H1 (cell line): ENCODE data around the gene MAP2K1. TPM values are rescaled to one million over a fixed set of nuclear protein-coding genes. Genes with fewer than 3 reads are reported as not detected.

Source experiments
- CTCF ChIA-PET: fragments of 300-600 bp; sonication (Branson Sonifier 250); formaldehyde crosslinking; loops from one replicate; lab custom pipeline; 2021; ENCODE audit not compliant: partially characterized antibody; lab: Charles Lee
- POLR2A ChIA-PET: fragments of 300-600 bp; sonication (Branson Sonifier 250); formaldehyde crosslinking; loops from one replicate; lab custom pipeline; 2021; ENCODE audit warnings: inconsistent platforms; ENCODE audit not compliant: partially characterized antibody; lab: Charles Lee
- DNase-seq, 2 experiments: peaks; one replicate each; pipeline versions ENCODE4 v3.0.0 to v3.0.0-alpha.2; 2010 to 2022; ENCODE audit warnings: low spot score in 2 of 2, low read depth in 1 of 2, mixed read lengths in 1 of 2
- FAIRE-seq: peaks from 2 replicates; lab custom pipeline; 2011; peaks lifted over from hg19 to GRCh38; lab: Jason Lieb, UNC
- H2AFZ ChIP-seq: 2 replicates; pipeline ENCODE4 v1.8.1; 2012; ENCODE audit warnings: low read length, inconsistent platforms
- H2AK5ac ChIP-seq: 2 replicates; pipeline ENCODE4 v1.6.1; 2013; ENCODE audit warnings: low read depth, low read length
- H2BK120ac ChIP-seq: replicated peaks from 2 replicates; pipeline ENCODE3; 2013; ENCODE audit warnings: low read depth, low read length, inconsistent platforms
- H2BK12ac ChIP-seq: 2 replicates; pipeline ENCODE4 v1.6.1; 2013; ENCODE audit warnings: low read depth, low read length
- H2BK15ac ChIP-seq: 2 replicates; pipeline ENCODE4 v1.6.1; 2013; ENCODE audit warnings: low read length
- H2BK20ac ChIP-seq: 2 replicates; pipeline ENCODE4 v1.6.1; 2013; ENCODE audit warnings: low read length
- H2BK5ac ChIP-seq: 2 replicates; pipeline ENCODE4 v1.6.1; 2013; ENCODE audit warnings: low read depth, low read length
- H3K14ac ChIP-seq: 2 replicates; pipeline ENCODE4 v1.6.1; 2013; ENCODE audit warnings: inconsistent platforms; ENCODE audit not compliant: insufficient read length
- H3K18ac ChIP-seq: 2 replicates; pipeline ENCODE4 v1.6.1; 2013; ENCODE audit warnings: low read length; ENCODE audit errors: extremely low read depth
- H3K23ac ChIP-seq: 2 replicates; pipeline ENCODE4 v1.6.1; 2013; ENCODE audit warnings: inconsistent platforms; ENCODE audit not compliant: insufficient read length
- H3K23me2 ChIP-seq: 2 replicates; pipeline ENCODE4 v1.6.1; 2013; ENCODE audit warnings: low read depth, low read length
- H3K27ac ChIP-seq: 2 replicates; pipeline ENCODE4 v1.6.1; 2011; ENCODE audit warnings: low read depth, low read length, inconsistent platforms
- H3K27me3 ChIP-seq, 4 experiments: replicated peaks in 1 of 4; 1 replicate in 1 of 4; 2 replicates in 3 of 4; pipeline versions ENCODE4 v1.6.1 to v1.8.1; 2011 to 2013; ENCODE audit warnings: low read length in 3 of 4, mild to moderate bottlenecking in 3 of 4, inconsistent platforms in 2 of 4, mixed read lengths in 2 of 4, moderate library complexity in 1 of 4; ENCODE audit not compliant: control insufficient read depth in 3 of 4, insufficient read depth in 3 of 4; ENCODE audit errors: extremely low read depth in 1 of 4
- H3K36me3 ChIP-seq, 4 experiments: 2 replicates each; pipeline versions ENCODE4 v1.6.1 to v1.8.1; 2011 to 2013; ENCODE audit warnings: mild to moderate bottlenecking in 4 of 4, low read length in 3 of 4, moderate library complexity in 2 of 4, control low read depth in 1 of 4, inconsistent platforms in 1 of 4; ENCODE audit not compliant: insufficient read depth in 4 of 4, control insufficient read depth in 2 of 4
- H3K4ac ChIP-seq: replicated peaks from 2 replicates; pipeline ENCODE3; 2013; ENCODE audit warnings: low read length, low read depth, mixed read lengths, inconsistent platforms; ENCODE audit not compliant: insufficient read length
- H3K4me1 ChIP-seq, 4 experiments: replicated peaks in 1 of 4; 1 replicate in 1 of 4; 2 replicates in 3 of 4; pipeline versions ENCODE4 v1.6.1 to v1.8.1; 2011 to 2013; ENCODE audit warnings: low read length in 3 of 4, inconsistent platforms in 2 of 4, mixed read lengths in 1 of 4; ENCODE audit not compliant: insufficient read depth in 4 of 4, control insufficient read depth in 3 of 4
- H3K4me2 ChIP-seq, 2 experiments: 2 replicates each; pipeline versions ENCODE4 v1.6.1 to v1.8.1; 2011 to 2013; ENCODE audit warnings: low read depth in 2 of 2, low read length in 2 of 2, control low read depth in 1 of 2, inconsistent platforms in 1 of 2, mild to moderate bottlenecking in 1 of 2; ENCODE audit not compliant: insufficient read depth in 1 of 2
- H3K4me3 ChIP-seq, 4 experiments: fragments of 200-600, 300-600 bp in 1 of 4; sonication (generic), shearing (Covaris generic), sonication (Bioruptor Twin) in 1 of 4; 2 replicates each; pipeline versions ENCODE4 v1.5.1 to v1.8.1; 2011 to 2016; ENCODE audit warnings: low read length in 4 of 4, low read depth in 3 of 4, control low read depth in 2 of 4, inconsistent platforms in 2 of 4, mild to moderate bottlenecking in 2 of 4, mixed read lengths in 1 of 4, moderate library complexity in 1 of 4; ENCODE audit not compliant: insufficient read depth in 2 of 4; ENCODE audit errors: extremely low read depth in 1 of 4
- H3K56ac ChIP-seq: replicated peaks from 2 replicates; pipeline ENCODE3; 2013; ENCODE audit warnings: low read depth, mild to moderate bottlenecking, mixed read lengths, low read length, inconsistent platforms; ENCODE audit not compliant: insufficient read length
- H3K79me1 ChIP-seq: 2 replicates; pipeline ENCODE4 v1.6.1; 2013; ENCODE audit warnings: low read depth, low read length, control low read depth
- H3K79me2 ChIP-seq, 2 experiments: 2 replicates each; pipeline versions ENCODE4 v1.6.1 to v1.8.1; 2012 to 2013; ENCODE audit warnings: low read length in 2 of 2, mild to moderate bottlenecking in 2 of 2, inconsistent platforms in 1 of 2; ENCODE audit not compliant: insufficient read depth in 2 of 2, control insufficient read depth in 1 of 2
- H3K9ac ChIP-seq, 4 experiments: replicated peaks in 1 of 4; 1 replicate in 1 of 4; 2 replicates in 3 of 4; pipeline versions ENCODE4 v1.6.1 to v1.8.1; 2011 to 2013; ENCODE audit warnings: low read depth in 3 of 4, low read length in 3 of 4, control low read depth in 2 of 4, mild to moderate bottlenecking in 2 of 4, moderate library complexity in 2 of 4, inconsistent platforms in 1 of 4; ENCODE audit errors: extremely low read depth in 1 of 4
- H3K9me3 ChIP-seq, 2 experiments: 2 replicates each; pipeline versions ENCODE4 v1.6.1 to v1.8.1; 2012 to 2013; ENCODE audit warnings: mild to moderate bottlenecking in 2 of 2, moderate library complexity in 2 of 2, control low read depth in 1 of 2, inconsistent platforms in 1 of 2, low read depth in 1 of 2, low read length in 1 of 2, mixed read lengths in 1 of 2; ENCODE audit not compliant: insufficient read depth in 2 of 2
- H4K20me1 ChIP-seq, 2 experiments: replicated peaks in 1 of 2; 2 replicates each; pipeline versions ENCODE3 to v1.8.1; 2011 to 2013; ENCODE audit warnings: inconsistent platforms in 2 of 2, low read length in 2 of 2, mild to moderate bottlenecking in 1 of 2; ENCODE audit not compliant: insufficient read depth in 2 of 2, control insufficient read depth in 1 of 2
- H4K5ac ChIP-seq: 2 replicates; pipeline ENCODE4 v1.6.1; 2013; ENCODE audit warnings: low read length, low read depth, mixed read lengths, inconsistent platforms; ENCODE audit not compliant: insufficient read length
- H4K8ac ChIP-seq: 2 replicates; pipeline ENCODE4 v1.8.0; 2013; ENCODE audit warnings: mild to moderate bottlenecking, moderate library complexity, low read length, inconsistent platforms; ENCODE audit not compliant: insufficient read depth; ENCODE audit errors: extremely low read depth
- H4K91ac ChIP-seq: replicated peaks from 2 replicates; pipeline ENCODE3; 2013; ENCODE audit warnings: low read length, mixed read lengths, inconsistent platforms; ENCODE audit not compliant: insufficient read length
- ASH2L ChIP-seq: fragments of 200-600, 300-600 bp; sonication (generic); IDR thresholded peaks from one replicate; pipeline ENCODE4 v1.7.1; 2017; ENCODE audit warnings: low read length
- CHD2 ChIP-seq: IDR thresholded peaks from 2 replicates; pipeline ENCODE4 v1.6.1; 2012; ENCODE audit warnings: low read length, improper control_type of control experiment
- CTBP2 ChIP-seq: IDR thresholded peaks from 2 replicates; pipeline ENCODE4 v1.7.0; 2011; ENCODE audit warnings: borderline replicate concordance, mild to moderate bottlenecking, moderate library complexity, mixed read lengths, low read length; ENCODE audit not compliant: insufficient read depth, insufficient read length
- RFX5 ChIP-seq: IDR thresholded peaks from 2 replicates; pipeline ENCODE4 v1.6.1; 2011; ENCODE audit warnings: low read depth, low read length, improper control_type of control experiment, borderline replicate concordance
- SP1 ChIP-seq: IDR thresholded peaks from 2 replicates; pipeline ENCODE4 v1.6.1; 2011; ENCODE audit warnings: low read depth, low read length
- SRF ChIP-seq: IDR thresholded peaks from 2 replicates; pipeline ENCODE4 v1.6.1; 2011; ENCODE audit warnings: mild to moderate bottlenecking, low read depth, low read length, moderate library complexity
- TAF1 ChIP-seq: IDR thresholded peaks from 2 replicates; pipeline ENCODE4 v1.6.1; 2011; ENCODE audit warnings: mild to moderate bottlenecking, low read depth, low read length
- TBP ChIP-seq: IDR thresholded peaks from 2 replicates; pipeline ENCODE4 v1.6.1; 2011; ENCODE audit warnings: low read depth, low read length, improper control_type of control experiment
- WGBS, 2 experiments: shearing (Covaris generic) in 1 of 2; methylation state at CpG; one replicate each; pipeline versions ENCODE4 v1.1.6 to v1.1.7; 2013 to 2015; ENCODE audit warnings: low lambda C conversion rate in 2 of 2, mixed read lengths in 2 of 2, inconsistent platforms in 1 of 2, low coverage in 1 of 2, missing lambda C conversion rate in 1 of 2; ENCODE audit not compliant: insufficient replicate concordance in 2 of 2, insufficient coverage in 1 of 2, insufficient read length in 1 of 2; ENCODE audit errors: extremely low coverage in 1 of 2, missing lambda C conversion rate in 1 of 2; 5-methylcytosine and 5-hydroxymethylcytosine counted together
- polyA plus RNA-seq, 7 experiments: library from polyadenylated mRNA; depleted of rRNA in 3 of 7; stranded (reverse) in 5 of 7; unstranded in 2 of 7; fragments of >200 nt in 5 of 7; fragments of 200-250 nt in 2 of 7; gene quantifications; 1 replicate in 5 of 7; 2 replicates in 1 of 7; 4 replicates in 1 of 7; pipeline versions ENCODE4 v1.2.1 to v1.2.3, GENCODE V29; 2011 to 2013; ENCODE audit warnings: missing spikeins in 2 of 7, mixed read lengths in 2 of 7
- total RNA-seq: library from RNA; stranded (reverse); fragmentation: NEBNext Ultra II Directional; extraction: Animal tissue kit (Norgen Biotek cat#: 25700); gene quantifications from 2 replicates; pipeline ENCODE4 v1.2.1, GENCODE V29; 2021
- TF ChIP-seq, protein P1 (sequence below): IDR thresholded peaks from 2 replicates; pipeline ENCODE4 v1.6.1; 2011; ENCODE audit warnings: low read depth, mild to moderate bottlenecking, low read length; ENCODE audit not compliant: insufficient read depth

MAP2K1 gene
- total and polyA plus RNA-seq, 2 of the 8 experiments (the other 6 are each of a cell fraction or from before 2014, with no cell fraction given): 54.7 to 78.2 TPM

DNA sequence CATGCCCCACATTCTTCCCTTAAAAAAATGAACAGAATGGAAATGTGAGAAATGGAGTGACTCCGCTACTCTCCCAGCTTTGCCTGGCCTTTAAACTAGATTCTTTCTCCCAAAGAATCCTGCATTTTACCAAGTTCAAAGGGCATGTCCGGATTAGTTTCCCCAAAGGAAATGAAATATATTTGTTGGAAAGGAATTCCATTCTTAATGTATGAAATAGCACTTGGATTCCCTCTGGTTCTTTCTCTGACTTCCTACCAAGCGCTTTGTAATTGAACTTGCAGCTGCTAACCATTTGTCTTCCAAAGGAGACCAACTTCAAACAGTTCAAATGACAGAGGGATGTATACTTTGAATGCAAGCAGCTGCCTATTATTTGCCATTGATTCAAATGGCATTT is 18.9 kb downstream of the MAP2K1 start:
- Histone ChIP-seq H4K20me1 (peaks cover 1 to 3% of the 10 kb centered on the region in 2 experiments), H4K91ac (no peak overlapping the region), H2BK5ac (no peak overlapping the region), H2AK5ac (no peak overlapping the region), H3K4me2 (peak overlapping the region in 1 of 2 experiments; percentile 3; a peak in 1 of 4 replicates), H3K4me1 (peaks cover 1 to 22% (median 15%) of the 10 kb centered on the region in 4 experiments; a peak in 6 of 7 replicates), H3K14ac (no peak overlapping the region), H3K9me3 (no peaks in the 10 kb centered on the region), H2AFZ (no peak overlapping the region), H3K18ac (no peak overlapping the region), H4K8ac (no peak overlapping the region), H3K56ac (no peak overlapping the region), H4K5ac (no peak overlapping the region), H3K4ac (no peak overlapping the region), H3K27me3 (no peaks in the 10 kb centered on the region), H2BK15ac (no peak overlapping the region), H2BK12ac (0 out of 2 replicates have a peak overlapping the region, but pooled peaks have one; percentile 75), H3K36me3 (no peaks in the 10 kb centered on the region), H3K79me1 (peaks cover 7% of the 10 kb centered on the region), H3K27ac (peak overlapping the region; percentile 35; the same call in 1 of the 2 replicates), H3K9ac (no peak overlapping the region), H3K23me2 (no peaks in the 10 kb centered on the region), H3K4me3 (peak overlapping the region in 1 of 4 experiments; percentile 7; a peak in 1 of 8 replicates), H3K79me2 (peaks cover 20 to 96% of the 10 kb centered on the region in 2 experiments), H2BK120ac (no peak overlapping the region)
- CTCF ChIA-PET: interaction anchor here (0.9 to 6.3 kb wide), 9 partner anchors 9 to 92 kb away, joined by 3 to 47 read pairs (median 11); partner anchors contain the start of genes MAP2K1 and SNAPC5
- WGBS, 2 experiments: 75% methylated on average over 3 of the region's 3 CpGs; no CpG with 5 or more reads in 1 of the 2 experiments
- POLR2A ChIA-PET: interaction anchor here (0.7 to 7.9 kb wide), 5 partner anchors 11 to 99 kb away, joined by 3 to 64 read pairs (median 4); partner anchors contain the start of gene SNAPC5
- DNase-seq: no peak
- FAIRE-seq: no peak
- no peak for TF ChIP-seq SP1
- TF ChIP-seq, protein P1, sequence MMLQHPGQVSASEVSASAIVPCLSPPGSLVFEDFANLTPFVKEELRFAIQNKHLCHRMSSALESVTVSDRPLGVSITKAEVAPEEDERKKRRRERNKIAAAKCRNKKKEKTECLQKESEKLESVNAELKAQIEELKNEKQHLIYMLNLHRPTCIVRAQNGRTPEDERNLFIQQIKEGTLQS: no peak
- no peak for TF ChIP-seq CHD2
- TF ChIP-seq TBP: no peak
- TF ChIP-seq SRF: no peak
- no peak for TF ChIP-seq ASH2L
- no peak for TF ChIP-seq TAF1
- no peak for TF ChIP-seq CTBP2
- TF ChIP-seq RFX5: no peak
- TF ChIP-seq, all 59 proteins: peak for 0
- Histone ChIP-seq H3K23ac (no peak overlapping the region), H2BK20ac (no peak overlapping the region)
